Pulmonary artery endothelial cell (primary cell): ENCODE data around the gene PURA. TPM values are rescaled to one million over a fixed set of nuclear protein-coding genes. Genes with fewer than 3 reads are reported as not detected.

Source experiments
- DNase-seq: peaks from one replicate; pipeline ENCODE4 v3.0.0-alpha.2; 2011; ENCODE audit warnings: low read depth, low spot score
- total RNA-seq: library from RNA; depleted of rRNA; stranded (reverse); fragments of >200 nt; gene quantifications from 2 replicates; pipeline ENCODE4 v1.2.3, GENCODE V29; 2014

PURA gene
- total RNA-seq, 1 donor from 2014 or later, result 7.0 TPM

- DNase-seq, result no peak
Observed at GRCh38 chr5:140109759-140110645, 3.9 kb upstream of the PURA start.

GRCh38 chr5:140110646-140110957, 3.3 kb upstream of the PURA start:
- DNase-seq, result no peak

- DNase-seq, result no peak
Observed at GRCh38 chr5:140111011-140111858, 2.7 kb upstream of the PURA start.

GRCh38 chr5:140111859-140112551, 1.9 kb upstream of the PURA start:
- DNase-seq, result no peak

- no peak for DNase-seq
Observed at GRCh38 chr5:140112685-140113179, 1.2 kb upstream of the PURA start.

- no peak for DNase-seq
Observed at GRCh38 chr5:140113180-140113698, 670 bp upstream of the PURA start.

GRCh38 chr5:140114341-140115185, 654 bp downstream of the PURA start:
- peak; percentile 11 for DNase-seq

GRCh38 chr5:140115186-140115500, 1.2 kb downstream of the PURA start:
- no peak for DNase-seq

GRCh38 chr5:140116716-140117115, 2.8 kb downstream of the PURA start:
- no peak for DNase-seq

GRCh38 chr5:140117523-140117922, 3.6 kb downstream of the PURA start:
- no peak for DNase-seq

- DNase-seq, result no peak
Observed at GRCh38 chr5:140118302-140118936, 4.5 kb downstream of the PURA start.

GRCh38 chr5:140125637-140126036, 11.7 kb downstream of the PURA start, which contains the start of gene IGIP:
IGIP (plus strand) TSS chr5:140125937; CDS start chr5:140128477, 2,540 bp downstream.
- no peak for DNase-seq

GRCh38 chr5:140126315-140127012, 12.6 kb downstream of the PURA start:
- no peak for DNase-seq

GRCh38 chr5:140128376-140128775, 14.5 kb downstream of the PURA start:
- no peak for DNase-seq

- no peak for DNase-seq
Observed at GRCh38 chr5:140130949-140131733, 17.2 kb downstream of the PURA start.

- DNase-seq, result peak; percentile 45
Observed at GRCh38 chr5:140131967-140132409, 18.1 kb downstream of the PURA start.

- no peak for DNase-seq
Observed at GRCh38 chr5:140133514-140134167, 19.7 kb downstream of the PURA start.

- DNase-seq, result no peak
Observed at GRCh38 chr5:140134277-140134935, 20.5 kb downstream of the PURA start.
